Stimulated activated CD4-positive, alpha-beta T cell treated with anti-CD3 and anti-CD28 coated beads, Interleukin-12 subunit alpha, Interleukin-12 subunit beta, amount 100 ng/mL, for 4 hours (primary cell): ENCODE data around the gene SORBS1.

Experiments
- DNase-seq: peaks from one replicate; pipeline ENCODE4 v3.0.0-alpha.2; 2020

The SORBS1 gene

GRCh38 chr10:95538412-95538811, 22.8 kb downstream of the SORBS1 start:
- no peak for DNase-seq

GRCh38 chr10:95537542-95537927, 23.6 kb downstream of the SORBS1 start:
- no peak for DNase-seq

- DNase-seq = no peak
Measured at GRCh38 chr10:95536894-95537541, 24.2 kb downstream of the SORBS1 start.

GRCh38 chr10:95536017-95536416, 25.2 kb downstream of the SORBS1 start:
- DNase-seq = no peak

GRCh38 chr10:95535526-95535925, 25.6 kb downstream of the SORBS1 start:
- no peak for DNase-seq

- DNase-seq = no peak
Measured at GRCh38 chr10:95533590-95533989, 27.6 kb downstream of the SORBS1 start.

GRCh38 chr10:95532536-95532935, 28.6 kb downstream of the SORBS1 start:
- no peak for DNase-seq

- DNase-seq = no peak
Measured at GRCh38 chr10:95531994-95532399, 29.2 kb downstream of the SORBS1 start.

GRCh38 chr10:95531058-95531809, 29.9 kb downstream of the SORBS1 start:
- no peak for DNase-seq

- no peak for DNase-seq
Measured at GRCh38 chr10:95530561-95530960, 30.6 kb downstream of the SORBS1 start.

- no peak for DNase-seq
Measured at GRCh38 chr10:95530029-95530428, 31.1 kb downstream of the SORBS1 start.

- no peak for DNase-seq
Measured at GRCh38 chr10:95526044-95526443, 35.1 kb downstream of the SORBS1 start.

GRCh38 chr10:95525033-95525418, 36.1 kb downstream of the SORBS1 start:
- DNase-seq = no peak

GRCh38 chr10:95524358-95525032, 36.7 kb downstream of the SORBS1 start:
- DNase-seq = no peak

GRCh38 chr10:95522117-95522516, 39.1 kb downstream of the SORBS1 start:
- no peak for DNase-seq

GRCh38 chr10:95520617-95521016, 40.6 kb downstream of the SORBS1 start:
- DNase-seq = no peak

- DNase-seq = no peak
Measured at GRCh38 chr10:95518455-95519452, 42.4 kb downstream of the SORBS1 start.

GRCh38 chr10:95517536-95518454, 43.4 kb downstream of the SORBS1 start:
- DNase-seq = no peak

GRCh38 chr10:95516774-95517373, 44.3 kb downstream of the SORBS1 start:
- DNase-seq = no peak

GRCh38 chr10:95513941-95514392, 47.2 kb downstream of the SORBS1 start:
- no peak for DNase-seq

- DNase-seq = no peak
Measured at GRCh38 chr10:95513008-95513589, 48.1 kb downstream of the SORBS1 start.
